ENCODE data around the gene ZMAT5. TPM values are rescaled to one million over a fixed set of nuclear protein-coding genes. Genes with fewer than 3 reads are reported as not detected.

The ZMAT5 gene
- total RNA-seq, 1 experiment from 2014 or later = 13.4 TPM

GRCh38 chr22:29801153-29801552, 34.3 kb upstream of the ZMAT5 start (continued):
- no peak for TF ChIP-seq ZBTB43 (CRISPR knock-in tag; IDR thresholded peaks at IDR 0.05)
- no peak for TF ChIP-seq IRF2 (CRISPR knock-in tag; IDR thresholded peaks at IDR 0.05; ENCODE audit: borderline replicate concordance, low read depth)
- TF ChIP-seq, protein P1, sequence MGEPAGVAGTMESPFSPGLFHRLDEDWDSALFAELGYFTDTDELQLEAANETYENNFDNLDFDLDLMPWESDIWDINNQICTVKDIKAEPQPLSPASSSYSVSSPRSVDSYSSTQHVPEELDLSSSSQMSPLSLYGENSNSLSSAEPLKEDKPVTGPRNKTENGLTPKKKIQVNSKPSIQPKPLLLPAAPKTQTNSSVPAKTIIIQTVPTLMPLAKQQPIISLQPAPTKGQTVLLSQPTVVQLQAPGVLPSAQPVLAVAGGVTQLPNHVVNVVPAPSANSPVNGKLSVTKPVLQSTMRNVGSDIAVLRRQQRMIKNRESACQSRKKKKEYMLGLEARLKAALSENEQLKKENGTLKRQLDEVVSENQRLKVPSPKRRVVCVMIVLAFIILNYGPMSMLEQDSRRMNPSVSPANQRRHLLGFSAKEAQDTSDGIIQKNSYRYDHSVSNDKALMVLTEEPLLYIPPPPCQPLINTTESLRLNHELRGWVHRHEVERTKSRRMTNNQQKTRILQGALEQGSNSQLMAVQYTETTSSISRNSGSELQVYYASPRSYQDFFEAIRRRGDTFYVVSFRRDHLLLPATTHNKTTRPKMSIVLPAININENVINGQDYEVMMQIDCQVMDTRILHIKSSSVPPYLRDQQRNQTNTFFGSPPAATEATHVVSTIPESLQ (CRISPR knock-in tag; IDR thresholded peaks at IDR 0.05) = no peak
- no peak for TF ChIP-seq PRRX2 (CRISPR knock-in tag; IDR thresholded peaks at IDR 0.05)

DNA sequence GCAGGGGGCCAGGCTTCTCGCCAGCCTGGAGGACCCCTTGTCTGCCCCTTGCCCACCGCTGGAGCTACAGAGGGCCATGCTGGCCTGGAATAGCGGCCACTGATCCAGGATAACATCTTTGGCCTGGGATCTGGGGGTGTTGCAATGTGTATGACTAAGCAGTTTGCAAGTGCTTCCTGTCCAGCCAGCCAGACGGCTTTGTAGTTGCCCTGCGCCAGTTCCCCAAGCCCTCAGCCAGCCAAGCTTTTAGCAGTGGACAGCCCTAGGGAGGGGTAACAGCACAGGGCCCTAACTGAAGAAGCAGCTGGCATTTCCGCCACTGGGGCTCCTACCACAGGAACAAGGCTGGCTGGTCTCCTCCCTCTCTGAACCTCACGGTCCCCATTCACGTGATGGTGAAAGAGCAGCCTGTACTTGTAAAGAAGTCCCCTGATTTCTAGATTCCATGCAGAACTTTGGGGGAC, 32.4 kb upstream of the ZMAT5 start:
- ChIA-PET CTCF (no interaction called here), POLR2A (no interaction called here)
- H3K4me1 Mint-ChIP-seq = no peaks in the 10 kb centered on the region
- TF ChIP-seq CREM (CRISPR knock-in tag; IDR thresholded peaks at IDR 0.05) (no peak), GABPB1 (CRISPR knock-in tag; IDR thresholded peaks at IDR 0.05) (peak; percentile 75; the same call in 1 of the 2 replicates)
- DNase-seq (ENCODE audit: low spot score) (no peak), ATAC-seq (no peak)
- H3K27me3 Mint-ChIP-seq (ENCODE audit: low read depth) = no peaks in the 10 kb centered on the region
- H3K9me3 Mint-ChIP-seq = no peaks in the 10 kb centered on the region
- peaks cover 12% of the 10 kb centered on the region for H3K36me3 Mint-ChIP-seq
- no peak overlapping the region for H3K27ac Mint-ChIP-seq
- no peak overlapping the region for H3K4me3 Mint-ChIP-seq

- no peak overlapping the region for H3K4me3 Mint-ChIP-seq
- H3K27ac Mint-ChIP-seq = no peak overlapping the region
- H3K9me3 Mint-ChIP-seq = no peaks in the 10 kb centered on the region
- no peaks in the 10 kb centered on the region for H3K4me1 Mint-ChIP-seq
- ChIA-PET CTCF (no interaction called here), POLR2A (no interaction called here)
- DNase-seq (ENCODE audit: low spot score) (no peak), ATAC-seq (no peak)
- TF ChIP-seq GRHL2 (CRISPR knock-in tag; IDR thresholded peaks at IDR 0.05; ENCODE audit: insufficient replicate concordance, severe bottlenecking) = no peak
- no peak for TF ChIP-seq ATF3 (CRISPR knock-in tag; conservative IDR thresholded peaks at IDR 0.05)
- peaks cover 12% of the 10 kb centered on the region for H3K36me3 Mint-ChIP-seq
- no peaks in the 10 kb centered on the region for H3K27me3 Mint-ChIP-seq (ENCODE audit: low read depth)
These were observed 32.0 kb upstream of the ZMAT5 start for GRCh38 chr22:29798801-29799200.

- ATAC-seq = no peak
- H3K4me1 Mint-ChIP-seq = no peaks in the 10 kb centered on the region
- no peaks in the 10 kb centered on the region for H3K27me3 Mint-ChIP-seq (ENCODE audit: low read depth)
- DNase-seq (ENCODE audit: low spot score) = no peak
- ChIA-PET POLR2A (no interaction called here), CTCF (no interaction called here)
- H3K9me3 Mint-ChIP-seq = no peaks in the 10 kb centered on the region
- no peak overlapping the region for H3K4me3 Mint-ChIP-seq
- H3K27ac Mint-ChIP-seq = no peak overlapping the region
- no peak for TF ChIP-seq PRRX2 (CRISPR knock-in tag; IDR thresholded peaks at IDR 0.05)
- no peak for TF ChIP-seq ZMAT4 (CRISPR knock-in tag; IDR thresholded peaks at IDR 0.05)
- no peak for TF ChIP-seq CREM (CRISPR knock-in tag; IDR thresholded peaks at IDR 0.05)
- TF ChIP-seq ZNF263 (CRISPR knock-in tag; IDR thresholded peaks at IDR 0.05; ENCODE audit: low read depth) = no peak
- TF ChIP-seq GABPB1 (CRISPR knock-in tag; IDR thresholded peaks at IDR 0.05) = no peak
- TF ChIP-seq, protein P2, sequence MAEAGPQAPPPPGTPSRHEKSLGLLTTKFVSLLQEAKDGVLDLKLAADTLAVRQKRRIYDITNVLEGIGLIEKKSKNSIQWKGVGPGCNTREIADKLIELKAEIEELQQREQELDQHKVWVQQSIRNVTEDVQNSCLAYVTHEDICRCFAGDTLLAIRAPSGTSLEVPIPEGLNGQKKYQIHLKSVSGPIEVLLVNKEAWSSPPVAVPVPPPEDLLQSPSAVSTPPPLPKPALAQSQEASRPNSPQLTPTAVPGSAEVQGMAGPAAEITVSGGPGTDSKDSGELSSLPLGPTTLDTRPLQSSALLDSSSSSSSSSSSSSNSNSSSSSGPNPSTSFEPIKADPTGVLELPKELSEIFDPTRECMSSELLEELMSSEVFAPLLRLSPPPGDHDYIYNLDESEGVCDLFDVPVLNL (CRISPR knock-in tag; IDR thresholded peaks at IDR 0.05; ENCODE audit: borderline replicate concordance, low read depth) = no peak
- TF ChIP-seq NFATC4 (CRISPR knock-in tag; IDR thresholded peaks at IDR 0.05) = no peak
- no peak for TF ChIP-seq ZNF219 (CRISPR knock-in tag; IDR thresholded peaks at IDR 0.05; ENCODE audit: borderline replicate concordance)
- no peak for TF ChIP-seq NR3C1 (CRISPR knock-in tag; conservative IDR thresholded peaks at IDR 0.05; ENCODE audit: low read depth)
- TF ChIP-seq, protein P3, sequence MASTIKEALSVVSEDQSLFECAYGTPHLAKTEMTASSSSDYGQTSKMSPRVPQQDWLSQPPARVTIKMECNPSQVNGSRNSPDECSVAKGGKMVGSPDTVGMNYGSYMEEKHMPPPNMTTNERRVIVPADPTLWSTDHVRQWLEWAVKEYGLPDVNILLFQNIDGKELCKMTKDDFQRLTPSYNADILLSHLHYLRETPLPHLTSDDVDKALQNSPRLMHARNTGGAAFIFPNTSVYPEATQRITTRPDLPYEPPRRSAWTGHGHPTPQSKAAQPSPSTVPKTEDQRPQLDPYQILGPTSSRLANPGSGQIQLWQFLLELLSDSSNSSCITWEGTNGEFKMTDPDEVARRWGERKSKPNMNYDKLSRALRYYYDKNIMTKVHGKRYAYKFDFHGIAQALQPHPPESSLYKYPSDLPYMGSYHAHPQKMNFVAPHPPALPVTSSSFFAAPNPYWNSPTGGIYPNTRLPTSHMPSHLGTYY (CRISPR knock-in tag; IDR thresholded peaks at IDR 0.05) = no peak
- no peak for TF ChIP-seq CREB1 (CRISPR knock-in tag; IDR thresholded peaks at IDR 0.05)
- no peak for TF ChIP-seq GRHL2 (CRISPR knock-in tag; IDR thresholded peaks at IDR 0.05; ENCODE audit: insufficient replicate concordance, severe bottlenecking)
- H3K36me3 Mint-ChIP-seq = peaks cover 9% of the 10 kb centered on the region; the same call in 1 of the 2 replicates
These were observed 31.5 kb upstream of the ZMAT5 start for GRCh38 chr22:29798318-29798717.

All from WTC11 (cell line).